Neural cell (in vitro differentiated cells): Measurements from ENCODE around the gene ACVR1. TPM values are rescaled to one million over a fixed set of nuclear protein-coding genes. Genes with fewer than 3 reads are reported as not detected.

ENCODE experiments used
- H2AFZ ChIP-seq: fragments of 200-600, 300-800 bp; sonication (generic), shearing (Covaris generic); 2 replicates; pipeline ENCODE4 v1.6.0; 2014; ENCODE audit warnings: low read depth, mild to moderate bottlenecking, antibody characterized with exemption, low read length, moderate library complexity
- H3F3A ChIP-seq: fragments of 200-600 bp; shearing (Covaris generic); 2 replicates; pipeline ENCODE4 v1.6.1; 2016; ENCODE audit warnings: mild to moderate bottlenecking, moderate library complexity, mixed read lengths, antibody characterized with exemption, low read length; ENCODE audit not compliant: insufficient read depth, poor library complexity, severe bottlenecking
- H3K27ac ChIP-seq: fragments of 200-600, 300-800 bp; sonication (generic), shearing (Covaris generic); 2 replicates; pipeline ENCODE4 v1.5.1; 2014; ENCODE audit warnings: mild to moderate bottlenecking, low read length, moderate library complexity
- H3K27me3 ChIP-seq: fragments of 300-800, 200-600 bp; sonication (generic), shearing (Covaris generic); 2 replicates; pipeline ENCODE4 v1.6.0; 2014; ENCODE audit warnings: mild to moderate bottlenecking, low read depth, low read length, moderate library complexity; ENCODE audit not compliant: insufficient read depth
- H3K36me3 ChIP-seq: fragments of 300-800, 200-600 bp; sonication (generic), shearing (Covaris generic); 2 replicates; pipeline ENCODE4 v1.5.1; 2014; ENCODE audit warnings: mild to moderate bottlenecking, antibody characterized with exemption, low read length, moderate library complexity; ENCODE audit not compliant: insufficient read depth
- H3K4me2 ChIP-seq: fragments of 300-800, 200-600 bp; sonication (generic), shearing (Covaris generic); 2 replicates; pipeline ENCODE4 v1.6.0; 2014; ENCODE audit warnings: mild to moderate bottlenecking, low read length
- H3K4me3 ChIP-seq: fragments of 300-800, 200-600 bp; sonication (generic), shearing (Covaris generic); 2 replicates; pipeline ENCODE4 v1.5.1; 2014; ENCODE audit warnings: mild to moderate bottlenecking, low read length, moderate library complexity
- H3K79me2 ChIP-seq: fragments of 200-600 bp; shearing (Covaris generic); replicated peaks from 2 replicates; pipeline ENCODE4 v1.6.0; 2014; ENCODE audit warnings: mild to moderate bottlenecking, low read length, moderate library complexity; ENCODE audit not compliant: insufficient read depth
- H3K9ac ChIP-seq: fragments of 300-800, 200-600 bp; sonication (generic), shearing (Covaris generic); 2 replicates; pipeline ENCODE4 v1.6.1; 2016; ENCODE audit warnings: mild to moderate bottlenecking, low read length, mixed read lengths
- H3K9me2 ChIP-seq: fragments of 200-600 bp; shearing (Covaris generic); 2 replicates; pipeline ENCODE4 v1.6.1; 2016; ENCODE audit warnings: mild to moderate bottlenecking, low read length, mixed read lengths; ENCODE audit not compliant: insufficient read depth
- H3K9me3 ChIP-seq: fragments of 200-600, 300-800 bp; sonication (generic), shearing (Covaris generic); 2 replicates; pipeline ENCODE4 v1.6.1; 2016; ENCODE audit warnings: mild to moderate bottlenecking, mixed run types, low read length, moderate library complexity, mixed read lengths
- H4K20me1 ChIP-seq: fragments of 200-600 bp; shearing (Covaris generic); 2 replicates; pipeline ENCODE4 v1.6.1; 2016; ENCODE audit warnings: mild to moderate bottlenecking, mixed run types; ENCODE audit not compliant: insufficient read depth
- CTCF ChIP-seq: fragments of 450-650 bp; IDR thresholded peaks from 2 replicates; pipeline ENCODE4 v1.5.1; 2014; ENCODE audit warnings: antibody characterized with exemption, mild to moderate bottlenecking, moderate library complexity; ENCODE audit not compliant: poor library complexity, severe bottlenecking
- EP300 ChIP-seq: fragments of 450-650 bp; conservative IDR thresholded peaks from 2 replicates; pipeline ENCODE4 v1.6.1; 2014; ENCODE audit warnings: antibody characterized with exemption, mild to moderate bottlenecking, moderate library complexity; ENCODE audit not compliant: poor library complexity, severe bottlenecking
- EZH2 ChIP-seq: fragments of 200-600, 300-800 bp; shearing (Covaris generic), sonication (generic); IDR thresholded peaks from 2 replicates; pipeline ENCODE4 v1.6.1; 2014; ENCODE audit warnings: antibody characterized with exemption, low read length, borderline replicate concordance, mild to moderate bottlenecking; ENCODE audit not compliant: insufficient read depth, poor library complexity, severe bottlenecking
- MXI1 ChIP-seq: fragments of 450-650 bp; conservative IDR thresholded peaks from 2 replicates; pipeline ENCODE4 v1.6.1; 2014; ENCODE audit warnings: antibody characterized with exemption, mild to moderate bottlenecking; ENCODE audit not compliant: poor library complexity, severe bottlenecking
- POLR2AphosphoS5 ChIP-seq: IDR thresholded peaks from 2 replicates; pipeline ENCODE4 v1.6.1; 2012
- RAD21 ChIP-seq: fragments of 450-650 bp; conservative IDR thresholded peaks from 2 replicates; pipeline ENCODE4 v1.6.1; 2014; ENCODE audit warnings: antibody characterized with exemption, mild to moderate bottlenecking, moderate library complexity
- REST ChIP-seq: IDR thresholded peaks from 2 replicates; pipeline ENCODE4 v1.6.1; 2012; ENCODE audit warnings: borderline replicate concordance
- SMC3 ChIP-seq: fragments of 450-650 bp; conservative IDR thresholded peaks from 2 replicates; pipeline ENCODE4 v1.6.1; 2014; ENCODE audit warnings: antibody characterized with exemption, mild to moderate bottlenecking, moderate library complexity; ENCODE audit not compliant: poor library complexity
- TAF1 ChIP-seq: IDR thresholded peaks from 2 replicates; pipeline ENCODE4 v1.6.1; 2012; ENCODE audit warnings: low read depth
- polyA plus RNA-seq: library from polyadenylated mRNA; depleted of rRNA; stranded (reverse); fragments of >200 nt; gene quantifications from 2 replicates; pipeline ENCODE4 v1.2.3, GENCODE V29; 2014

The ACVR1 gene
- polyA plus RNA-seq, 1 donor from 2014 or later, result 4.0 TPM

- no peak overlapping the region for H3K9ac ChIP-seq
- H4K20me1 ChIP-seq, result no peaks in the 10 kb centered on the region
- no peak overlapping the region for H3K4me3 ChIP-seq
- H3K79me2 ChIP-seq, result peaks cover 3% of the 10 kb centered on the region
- no peak for TF ChIP-seq REST
- no peak for TF ChIP-seq MXI1
- no peaks in the 10 kb centered on the region for H3K27me3 ChIP-seq
- no peaks in the 10 kb centered on the region for H3K36me3 ChIP-seq
- H3K9me2 ChIP-seq, result no peaks in the 10 kb centered on the region
- no peaks in the 10 kb centered on the region for H3F3A ChIP-seq
- H3K9me3 ChIP-seq, result no peaks in the 10 kb centered on the region
- H3K4me2 ChIP-seq, result no peak overlapping the region
- H2AFZ ChIP-seq, result no peak overlapping the region
- H3K27ac ChIP-seq, result no peak overlapping the region
Measured at GRCh38 chr2:157866202-157866601, 9.9 kb downstream of the ACVR1 start.

- Histone ChIP-seq H3F3A (no peaks in the 10 kb centered on the region), H3K9me3 (no peaks in the 10 kb centered on the region), H3K36me3 (no peaks in the 10 kb centered on the region), H4K20me1 (no peaks in the 10 kb centered on the region), H2AFZ (no peak overlapping the region), H3K4me2 (no peak overlapping the region), H3K9ac (no peak overlapping the region), H3K9me2 (no peaks in the 10 kb centered on the region), H3K27me3 (no peaks in the 10 kb centered on the region), H3K79me2 (peaks cover 3% of the 10 kb centered on the region), H3K4me3 (no peak overlapping the region), H3K27ac (no peak overlapping the region)
- no peak for TF ChIP-seq POLR2AphosphoS5
- no peak for TF ChIP-seq TAF1
- TF ChIP-seq MXI1, result no peak
- TF ChIP-seq SMC3, result no peak
- TF ChIP-seq EZH2, result no peak
- TF ChIP-seq RAD21, result no peak
- TF ChIP-seq REST, result no peak
- no peak for TF ChIP-seq EP300
- no peak for TF ChIP-seq CTCF
Measured at GRCh38 chr2:157864857-157865430, 11.2 kb downstream of the ACVR1 start.
